Stimulated activated naive CD8-positive, alpha-beta T cell treated with anti-CD3 and anti-CD28 coated beads, Interleukin-15, amount 100 ng/mL, for 72 hours (primary cell): ENCODE data around the gene RICTOR.
"Not testable (repeated sequence)": the region's sequence is repeated elsewhere in the genome, so short reads cannot be mapped to it uniquely, and the experiment has no call there.

Source experiments
- ATAC-seq: fragments of 150-1000 bp; cut with Tn5 transposase; 2 replicates; pipeline ENCODE4 v1.10.0; 2021; ENCODE audit warnings: mild to moderate bottlenecking, moderate library complexity
- DNase-seq, 2 donors: peaks; one replicate each; pipeline ENCODE4 v3.0.0; 2021 to 2022
- H3K27ac Mint-ChIP-seq, 2 donors: one replicate each; pipeline ENCODE4 v1.8.0; 2022; ENCODE audit warnings: mild to moderate bottlenecking in 2 of 2, mixed read lengths in 2 of 2, moderate library complexity in 2 of 2
- H3K27me3 Mint-ChIP-seq: one replicate; pipeline ENCODE4 v1.8.0; 2022; ENCODE audit warnings: mixed read lengths
- H3K4me1 Mint-ChIP-seq: one replicate; pipeline ENCODE4 v1.8.0; 2022; ENCODE audit warnings: mild to moderate bottlenecking, mixed read lengths
- H3K4me3 Mint-ChIP-seq, 2 donors: one replicate each; pipeline ENCODE4 v1.8.0; 2022; ENCODE audit warnings: mild to moderate bottlenecking in 2 of 2, mixed read lengths in 2 of 2, moderate library complexity in 1 of 2
- H3K9me3 Mint-ChIP-seq, 2 donors: one replicate each; pipeline ENCODE4 v1.8.0; 2022; ENCODE audit warnings: mixed read lengths in 2 of 2

Gene RICTOR

GRCh38 chr5:39053189-39053588 lies 21.0 kb downstream of the RICTOR start:
- H3K27ac Mint-ChIP-seq: no peak overlapping the region

GRCh38 chr5:39052141-39052540 lies 22.1 kb downstream of the RICTOR start:
- Mint-ChIP-seq H3K9me3 (no peaks in the 10 kb centered on the region), H3K4me1 (peaks cover 37% of the 10 kb centered on the region)

More at GRCh38 chr5:39053189-39053588, 21.0 kb downstream of the RICTOR start:
- ATAC-seq (no peak), DNase-seq (no peak)
- H3K4me3 Mint-ChIP-seq: no peak overlapping the region
- peaks cover 37% of the 10 kb centered on the region for H3K4me1 Mint-ChIP-seq
- no peaks in the 10 kb centered on the region for H3K9me3 Mint-ChIP-seq
- H3K27me3 Mint-ChIP-seq: no peaks in the 10 kb centered on the region

GRCh38 chr5:39049315-39049714 lies 24.9 kb downstream of the RICTOR start:
- no peaks in the 10 kb centered on the region for H3K9me3 Mint-ChIP-seq
- no peak overlapping the region for H3K27ac Mint-ChIP-seq
- DNase-seq (no peak), ATAC-seq (no peak)
- H3K4me3 Mint-ChIP-seq: no peak overlapping the region
- no peaks in the 10 kb centered on the region for H3K27me3 Mint-ChIP-seq
- H3K4me1 Mint-ChIP-seq: peaks cover 24% of the 10 kb centered on the region

More at GRCh38 chr5:39052141-39052540, 22.1 kb downstream of the RICTOR start:
- Mint-ChIP-seq H3K27me3 (no peaks in the 10 kb centered on the region), H3K4me3 (no peak overlapping the region), H3K27ac (no peak overlapping the region)
- ATAC-seq: no peak
- DNase-seq: no peak

- Mint-ChIP-seq H3K27me3 (no peaks in the 10 kb centered on the region), H3K4me1 (peaks cover 16% of the 10 kb centered on the region), H3K4me3 (no peak overlapping the region), H3K9me3 (peaks cover 1 to 5% of the 10 kb centered on the region in 2 donors), H3K27ac (no peak overlapping the region)
- ATAC-seq: no peak
- DNase-seq: no peak
Measured at GRCh38 chr5:39040875-39041274, 33.3 kb downstream of the RICTOR start.

- peaks cover 32% of the 10 kb centered on the region for H3K4me1 Mint-ChIP-seq
- not testable (repeated sequence) for ATAC-seq, DNase-seq, H3K27ac Mint-ChIP-seq, H3K9me3 Mint-ChIP-seq, H3K27me3 Mint-ChIP-seq, H3K4me3 Mint-ChIP-seq
Measured at GRCh38 chr5:39034493-39034892, 39.7 kb downstream of the RICTOR start.

- Mint-ChIP-seq H3K27me3 (no peaks in the 10 kb centered on the region), H3K27ac (no peak overlapping the region), H3K4me3 (no peak overlapping the region), H3K9me3 (peaks cover 4 to 9% of the 10 kb centered on the region in 2 donors), H3K4me1 (peaks cover 27% of the 10 kb centered on the region)
- ATAC-seq: no peak
- no peak for DNase-seq
Measured at GRCh38 chr5:39031041-39031440, 43.2 kb downstream of the RICTOR start.

GRCh38 chr5:39025456-39025855 lies 48.7 kb downstream of the RICTOR start:
- Mint-ChIP-seq H3K27me3 (no peaks in the 10 kb centered on the region), H3K4me1 (peaks cover 35% of the 10 kb centered on the region), H3K4me3 (no peak overlapping the region), H3K9me3 (peaks cover 0 to 4% of the 10 kb centered on the region in 2 donors), H3K27ac (no peak overlapping the region)
- ATAC-seq (no peak), DNase-seq (no peak)

- H3K4me3 Mint-ChIP-seq: no peak overlapping the region
- H3K4me1 Mint-ChIP-seq: peaks cover 35% of the 10 kb centered on the region
- DNase-seq (no peak), ATAC-seq (no peak)
- no peak overlapping the region for H3K27ac Mint-ChIP-seq
- H3K9me3 Mint-ChIP-seq: peaks cover 0 to 4% of the 10 kb centered on the region in 2 donors
- no peaks in the 10 kb centered on the region for H3K27me3 Mint-ChIP-seq
Measured at GRCh38 chr5:39024884-39025283, 49.3 kb downstream of the RICTOR start.

- Mint-ChIP-seq H3K4me1 (peaks cover 35% of the 10 kb centered on the region), H3K27me3 (no peaks in the 10 kb centered on the region), H3K27ac (no peak overlapping the region), H3K4me3 (no peak overlapping the region), H3K9me3 (peaks cover 0 to 4% of the 10 kb centered on the region in 2 donors)
- DNase-seq (no peak), ATAC-seq (no peak)
Measured at GRCh38 chr5:39024005-39024404, 50.2 kb downstream of the RICTOR start.

- ATAC-seq: no peak
- Mint-ChIP-seq H3K4me3 (no peak overlapping the region), H3K27ac (no peak overlapping the region), H3K9me3 (no peaks in the 10 kb centered on the region), H3K27me3 (no peaks in the 10 kb centered on the region), H3K4me1 (peaks cover 35% of the 10 kb centered on the region)
- DNase-seq: no peak
Measured at GRCh38 chr5:39023121-39023520, 51.1 kb downstream of the RICTOR start.

GRCh38 chr5:39022151-39022550 lies 52.0 kb downstream of the RICTOR start:
- H3K27ac Mint-ChIP-seq: no peak overlapping the region
- ATAC-seq: no peak
- no peak overlapping the region for H3K4me3 Mint-ChIP-seq
- no peaks in the 10 kb centered on the region for H3K27me3 Mint-ChIP-seq
- no peaks in the 10 kb centered on the region for H3K9me3 Mint-ChIP-seq
- no peak for DNase-seq
- H3K4me1 Mint-ChIP-seq: peaks cover 35% of the 10 kb centered on the region

- Mint-ChIP-seq H3K27ac (no peak overlapping the region), H3K27me3 (no peaks in the 10 kb centered on the region), H3K9me3 (no peaks in the 10 kb centered on the region), H3K4me1 (peaks cover 38% of the 10 kb centered on the region), H3K4me3 (no peak overlapping the region)
- ATAC-seq (no peak), DNase-seq (no peak)
Measured at GRCh38 chr5:39021413-39021812, 52.8 kb downstream of the RICTOR start.

- Mint-ChIP-seq H3K4me3 (no peak overlapping the region), H3K27ac (no peak overlapping the region), H3K27me3 (no peaks in the 10 kb centered on the region), H3K9me3 (no peaks in the 10 kb centered on the region), H3K4me1 (peaks cover 48% of the 10 kb centered on the region)
- no peak for ATAC-seq
- DNase-seq: no peak
Measured at GRCh38 chr5:39020458-39020857, 53.7 kb downstream of the RICTOR start.

- Mint-ChIP-seq H3K4me3 (no peak overlapping the region), H3K27ac (no peak overlapping the region), H3K9me3 (no peaks in the 10 kb centered on the region), H3K27me3 (no peaks in the 10 kb centered on the region), H3K4me1 (peaks cover 42% of the 10 kb centered on the region)
- ATAC-seq (no peak), DNase-seq (no peak)
Measured at GRCh38 chr5:39019254-39019653, 54.9 kb downstream of the RICTOR start.

GRCh38 chr5:39017504-39017903 lies 56.7 kb downstream of the RICTOR start:
- ATAC-seq: no peak
- Mint-ChIP-seq H3K4me1 (peaks cover 30% of the 10 kb centered on the region), H3K27ac (no peak overlapping the region), H3K9me3 (peaks cover 0 to under 1% of the 10 kb centered on the region in 2 donors), H3K4me3 (no peak overlapping the region), H3K27me3 (no peaks in the 10 kb centered on the region)
- DNase-seq: no peak

- Mint-ChIP-seq H3K27me3 (no peaks in the 10 kb centered on the region), H3K4me3 (peak overlapping the region in 1 of 2 donors; percentile 46), H3K9me3 (peaks cover 6 to 8% of the 10 kb centered on the region in 2 donors), H3K27ac (peak overlapping the region in 1 of 2 donors; percentile 1), H3K4me1 (peaks cover 24% of the 10 kb centered on the region)
- ATAC-seq (no peak), DNase-seq (no peak)
Measured at GRCh38 chr5:39016587-39017275, 57.5 kb downstream of the RICTOR start.
